H1 (cell line): ENCODE measurements around the gene OGFOD2. TPM values are rescaled to one million over a fixed set of nuclear protein-coding genes. Genes with fewer than 3 reads are reported as not detected.

Experiments used
- CTCF ChIA-PET: fragments of 300-600 bp; sonication (Branson Sonifier 250); formaldehyde crosslinking; loops from one replicate; lab custom pipeline; 2021; ENCODE audit not compliant: partially characterized antibody; lab: Charles Lee
- POLR2A ChIA-PET: fragments of 300-600 bp; sonication (Branson Sonifier 250); formaldehyde crosslinking; loops from one replicate; lab custom pipeline; 2021; ENCODE audit warnings: inconsistent platforms; ENCODE audit not compliant: partially characterized antibody; lab: Charles Lee
- DNase-seq, 2 experiments: peaks; one replicate each; pipeline versions ENCODE4 v3.0.0 to v3.0.0-alpha.2; 2010 to 2022; ENCODE audit warnings: low spot score in 2 of 2, low read depth in 1 of 2, mixed read lengths in 1 of 2
- FAIRE-seq: peaks from 2 replicates; lab custom pipeline; 2011; peaks lifted over from hg19 to GRCh38; lab: Jason Lieb, UNC
- H2AFZ ChIP-seq: 2 replicates; pipeline ENCODE4 v1.8.1; 2012; ENCODE audit warnings: low read length, inconsistent platforms
- H2AK5ac ChIP-seq: 2 replicates; pipeline ENCODE4 v1.6.1; 2013; ENCODE audit warnings: low read depth, low read length
- H2BK120ac ChIP-seq: replicated peaks from 2 replicates; pipeline ENCODE3; 2013; ENCODE audit warnings: low read depth, low read length, inconsistent platforms
- H2BK12ac ChIP-seq: 2 replicates; pipeline ENCODE4 v1.6.1; 2013; ENCODE audit warnings: low read depth, low read length
- H2BK15ac ChIP-seq: 2 replicates; pipeline ENCODE4 v1.6.1; 2013; ENCODE audit warnings: low read length
- H2BK20ac ChIP-seq: 2 replicates; pipeline ENCODE4 v1.6.1; 2013; ENCODE audit warnings: low read length
- H2BK5ac ChIP-seq: 2 replicates; pipeline ENCODE4 v1.6.1; 2013; ENCODE audit warnings: low read depth, low read length
- H3K14ac ChIP-seq: 2 replicates; pipeline ENCODE4 v1.6.1; 2013; ENCODE audit warnings: inconsistent platforms; ENCODE audit not compliant: insufficient read length
- H3K18ac ChIP-seq: 2 replicates; pipeline ENCODE4 v1.6.1; 2013; ENCODE audit warnings: low read length; ENCODE audit errors: extremely low read depth
- H3K23ac ChIP-seq: 2 replicates; pipeline ENCODE4 v1.6.1; 2013; ENCODE audit warnings: inconsistent platforms; ENCODE audit not compliant: insufficient read length
- H3K23me2 ChIP-seq: 2 replicates; pipeline ENCODE4 v1.6.1; 2013; ENCODE audit warnings: low read depth, low read length
- H3K27ac ChIP-seq: 2 replicates; pipeline ENCODE4 v1.6.1; 2011; ENCODE audit warnings: low read depth, low read length, inconsistent platforms
- H3K27me3 ChIP-seq, 4 experiments: replicated peaks in 1 of 4; 1 replicate in 1 of 4; 2 replicates in 3 of 4; pipeline versions ENCODE4 v1.6.1 to v1.8.1; 2011 to 2013; ENCODE audit warnings: low read length in 3 of 4, mild to moderate bottlenecking in 3 of 4, inconsistent platforms in 2 of 4, mixed read lengths in 2 of 4, moderate library complexity in 1 of 4; ENCODE audit not compliant: control insufficient read depth in 3 of 4, insufficient read depth in 3 of 4; ENCODE audit errors: extremely low read depth in 1 of 4
- H3K36me3 ChIP-seq, 4 experiments: 2 replicates each; pipeline versions ENCODE4 v1.6.1 to v1.8.1; 2011 to 2013; ENCODE audit warnings: mild to moderate bottlenecking in 4 of 4, low read length in 3 of 4, moderate library complexity in 2 of 4, control low read depth in 1 of 4, inconsistent platforms in 1 of 4; ENCODE audit not compliant: insufficient read depth in 4 of 4, control insufficient read depth in 2 of 4
- H3K4ac ChIP-seq: replicated peaks from 2 replicates; pipeline ENCODE3; 2013; ENCODE audit warnings: low read length, low read depth, mixed read lengths, inconsistent platforms; ENCODE audit not compliant: insufficient read length
- H3K4me1 ChIP-seq, 4 experiments: replicated peaks in 1 of 4; 1 replicate in 1 of 4; 2 replicates in 3 of 4; pipeline versions ENCODE4 v1.6.1 to v1.8.1; 2011 to 2013; ENCODE audit warnings: low read length in 3 of 4, inconsistent platforms in 2 of 4, mixed read lengths in 1 of 4; ENCODE audit not compliant: insufficient read depth in 4 of 4, control insufficient read depth in 3 of 4
- H3K4me2 ChIP-seq, 2 experiments: 2 replicates each; pipeline versions ENCODE4 v1.6.1 to v1.8.1; 2011 to 2013; ENCODE audit warnings: low read depth in 2 of 2, low read length in 2 of 2, control low read depth in 1 of 2, inconsistent platforms in 1 of 2, mild to moderate bottlenecking in 1 of 2; ENCODE audit not compliant: insufficient read depth in 1 of 2
- H3K4me3 ChIP-seq, 4 experiments: fragments of 200-600, 300-600 bp in 1 of 4; sonication (generic), shearing (Covaris generic), sonication (Bioruptor Twin) in 1 of 4; 2 replicates each; pipeline versions ENCODE4 v1.5.1 to v1.8.1; 2011 to 2016; ENCODE audit warnings: low read length in 4 of 4, low read depth in 3 of 4, control low read depth in 2 of 4, inconsistent platforms in 2 of 4, mild to moderate bottlenecking in 2 of 4, mixed read lengths in 1 of 4, moderate library complexity in 1 of 4; ENCODE audit not compliant: insufficient read depth in 2 of 4; ENCODE audit errors: extremely low read depth in 1 of 4
- H3K56ac ChIP-seq: replicated peaks from 2 replicates; pipeline ENCODE3; 2013; ENCODE audit warnings: low read depth, mild to moderate bottlenecking, mixed read lengths, low read length, inconsistent platforms; ENCODE audit not compliant: insufficient read length
- H3K79me1 ChIP-seq: 2 replicates; pipeline ENCODE4 v1.6.1; 2013; ENCODE audit warnings: low read depth, low read length, control low read depth
- H3K79me2 ChIP-seq, 2 experiments: 2 replicates each; pipeline versions ENCODE4 v1.6.1 to v1.8.1; 2012 to 2013; ENCODE audit warnings: low read length in 2 of 2, mild to moderate bottlenecking in 2 of 2, inconsistent platforms in 1 of 2; ENCODE audit not compliant: insufficient read depth in 2 of 2, control insufficient read depth in 1 of 2
- H3K9ac ChIP-seq, 4 experiments: replicated peaks in 1 of 4; 1 replicate in 1 of 4; 2 replicates in 3 of 4; pipeline versions ENCODE4 v1.6.1 to v1.8.1; 2011 to 2013; ENCODE audit warnings: low read depth in 3 of 4, low read length in 3 of 4, control low read depth in 2 of 4, mild to moderate bottlenecking in 2 of 4, moderate library complexity in 2 of 4, inconsistent platforms in 1 of 4; ENCODE audit errors: extremely low read depth in 1 of 4
- H3K9me3 ChIP-seq, 2 experiments: 2 replicates each; pipeline versions ENCODE4 v1.6.1 to v1.8.1; 2012 to 2013; ENCODE audit warnings: mild to moderate bottlenecking in 2 of 2, moderate library complexity in 2 of 2, control low read depth in 1 of 2, inconsistent platforms in 1 of 2, low read depth in 1 of 2, low read length in 1 of 2, mixed read lengths in 1 of 2; ENCODE audit not compliant: insufficient read depth in 2 of 2
- H4K20me1 ChIP-seq, 2 experiments: replicated peaks in 1 of 2; 2 replicates each; pipeline versions ENCODE3 to v1.8.1; 2011 to 2013; ENCODE audit warnings: inconsistent platforms in 2 of 2, low read length in 2 of 2, mild to moderate bottlenecking in 1 of 2; ENCODE audit not compliant: insufficient read depth in 2 of 2, control insufficient read depth in 1 of 2
- H4K5ac ChIP-seq: 2 replicates; pipeline ENCODE4 v1.6.1; 2013; ENCODE audit warnings: low read length, low read depth, mixed read lengths, inconsistent platforms; ENCODE audit not compliant: insufficient read length
- H4K8ac ChIP-seq: 2 replicates; pipeline ENCODE4 v1.8.0; 2013; ENCODE audit warnings: mild to moderate bottlenecking, moderate library complexity, low read length, inconsistent platforms; ENCODE audit not compliant: insufficient read depth; ENCODE audit errors: extremely low read depth
- H4K91ac ChIP-seq: replicated peaks from 2 replicates; pipeline ENCODE3; 2013; ENCODE audit warnings: low read length, mixed read lengths, inconsistent platforms; ENCODE audit not compliant: insufficient read length
- BRCA1 ChIP-seq: IDR thresholded peaks from 2 replicates; pipeline ENCODE4 v1.6.1; 2012; ENCODE audit warnings: low read depth, low read length, improper control_type of control experiment
- CBX8 ChIP-seq: fragments of 300-800, 300-1000 bp; sonication (generic); IDR thresholded peaks from 2 replicates; pipeline ENCODE4 v1.7.1; 2016; ENCODE audit warnings: low read depth, low read length, borderline replicate concordance
- EP300 ChIP-seq, 2 experiments: IDR thresholded peaks; 1 replicate in 1 of 2; 2 replicates in 1 of 2; pipeline ENCODE4 v1.6.1; 2011 to 2012; ENCODE audit warnings: low read depth in 2 of 2, low read length in 2 of 2, mild to moderate bottlenecking in 2 of 2, borderline replicate concordance in 1 of 2, inconsistent platforms in 1 of 2, moderate library complexity in 1 of 2
- GTF2F1 ChIP-seq: IDR thresholded peaks from 2 replicates; pipeline ENCODE4 v1.6.1; 2012; ENCODE audit warnings: low read depth, low read length, improper control_type of control experiment, borderline replicate concordance
- MAFK ChIP-seq: IDR thresholded peaks from 2 replicates; pipeline ENCODE4 v1.6.1; 2012; ENCODE audit warnings: low read depth, mild to moderate bottlenecking, improper control_type of control experiment, low read length
- NRF1 ChIP-seq: IDR thresholded peaks from 2 replicates; pipeline ENCODE4 v1.6.1; 2011; ENCODE audit warnings: mild to moderate bottlenecking, low read depth, low read length, improper control_type of control experiment
- PHF8 ChIP-seq: fragments of 200-600 bp; sonication (generic); conservative IDR thresholded peaks from 2 replicates; pipeline ENCODE4 v1.7.1; 2012; ENCODE audit warnings: low read depth, mild to moderate bottlenecking, inconsistent platforms, low read length, moderate library complexity
- RAD21 ChIP-seq, 2 experiments: IDR thresholded peaks in 1 of 2; conservative IDR thresholded peaks in 1 of 2; 2 replicates each; pipeline ENCODE4 v1.6.1; 2011; ENCODE audit warnings: low read depth in 2 of 2, low read length in 2 of 2, improper control_type of control experiment in 1 of 2, inconsistent platforms in 1 of 2, mild to moderate bottlenecking in 1 of 2, moderate library complexity in 1 of 2
- SIRT6 ChIP-seq: IDR thresholded peaks from one replicate; pipeline ENCODE4 v1.7.1; 2012; ENCODE audit warnings: low read length, inconsistent platforms
- SP4 ChIP-seq: IDR thresholded peaks from 2 replicates; pipeline ENCODE4 v1.6.1; 2012; ENCODE audit warnings: low read length, inconsistent platforms
- TBP ChIP-seq: IDR thresholded peaks from 2 replicates; pipeline ENCODE4 v1.6.1; 2011; ENCODE audit warnings: low read depth, low read length, improper control_type of control experiment
- TCF12 ChIP-seq: IDR thresholded peaks from 2 replicates; pipeline ENCODE4 v1.6.1; 2011; ENCODE audit warnings: low read depth, mild to moderate bottlenecking, low read length
- WGBS, 2 experiments: shearing (Covaris generic) in 1 of 2; methylation state at CpG; one replicate each; pipeline versions ENCODE4 v1.1.6 to v1.1.7; 2013 to 2015; ENCODE audit warnings: low lambda C conversion rate in 2 of 2, mixed read lengths in 2 of 2, inconsistent platforms in 1 of 2, low coverage in 1 of 2, missing lambda C conversion rate in 1 of 2; ENCODE audit not compliant: insufficient replicate concordance in 2 of 2, insufficient coverage in 1 of 2, insufficient read length in 1 of 2; ENCODE audit errors: extremely low coverage in 1 of 2, missing lambda C conversion rate in 1 of 2; 5-methylcytosine and 5-hydroxymethylcytosine counted together
- polyA plus RNA-seq, 7 experiments: library from polyadenylated mRNA; depleted of rRNA in 3 of 7; stranded (reverse) in 5 of 7; unstranded in 2 of 7; fragments of >200 nt in 5 of 7; fragments of 200-250 nt in 2 of 7; gene quantifications; 1 replicate in 5 of 7; 2 replicates in 1 of 7; 4 replicates in 1 of 7; pipeline versions ENCODE4 v1.2.1 to v1.2.3, GENCODE V29; 2011 to 2013; ENCODE audit warnings: missing spikeins in 2 of 7, mixed read lengths in 2 of 7
- total RNA-seq: library from RNA; stranded (reverse); fragmentation: NEBNext Ultra II Directional; extraction: Animal tissue kit (Norgen Biotek cat#: 25700); gene quantifications from 2 replicates; pipeline ENCODE4 v1.2.1, GENCODE V29; 2021
- TF ChIP-seq, protein P1 (sequence below): IDR thresholded peaks from 2 replicates; pipeline ENCODE4 v1.6.1; 2012; ENCODE audit warnings: inconsistent platforms

Gene OGFOD2
- total and polyA plus RNA-seq, 2 of the 8 experiments (the other 6 are each of a cell fraction or from before 2014, with no cell fraction given), result 17.3 to 20.3 TPM

DNA sequence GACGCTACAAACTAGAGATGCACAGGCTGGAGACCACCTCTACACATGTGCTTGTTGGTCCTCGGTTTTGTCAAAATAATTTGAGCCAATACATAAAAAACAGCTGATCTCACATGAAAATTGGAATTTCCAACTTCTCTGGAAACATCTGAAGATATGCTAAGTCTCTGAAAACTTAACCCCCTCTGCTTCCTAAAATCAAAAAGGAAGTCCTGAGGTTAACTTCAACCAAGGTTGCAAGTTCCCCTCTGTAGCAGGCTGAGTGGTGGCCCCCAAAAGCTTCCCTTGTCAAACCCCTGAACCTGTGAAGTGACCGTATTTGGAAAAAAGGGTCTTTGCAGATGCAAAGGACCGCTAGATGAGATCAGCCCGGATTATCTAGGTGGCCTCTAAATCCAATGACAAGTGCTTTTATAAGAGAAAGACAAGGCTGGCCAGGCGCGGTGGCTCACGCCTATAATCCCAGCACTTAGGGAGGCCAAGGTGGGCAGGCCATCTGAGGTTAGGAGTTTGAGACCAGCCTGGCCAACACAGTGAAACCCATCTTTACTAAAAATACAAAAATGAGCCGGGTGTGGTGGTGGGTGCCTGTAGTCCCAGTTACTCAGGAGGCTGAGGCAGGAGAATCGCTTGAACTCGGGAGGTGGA is 47.2 kb upstream of the OGFOD2 start:
- CTCF ChIA-PET, result interaction anchor here (0.9 kb wide), 1 partner anchor 60 kb away, joined by 4 read pairs; no protein-coding TSS in a partner anchor
- H2BK15ac ChIP-seq, result no peak overlapping the region
- TF ChIP-seq, protein P1, sequence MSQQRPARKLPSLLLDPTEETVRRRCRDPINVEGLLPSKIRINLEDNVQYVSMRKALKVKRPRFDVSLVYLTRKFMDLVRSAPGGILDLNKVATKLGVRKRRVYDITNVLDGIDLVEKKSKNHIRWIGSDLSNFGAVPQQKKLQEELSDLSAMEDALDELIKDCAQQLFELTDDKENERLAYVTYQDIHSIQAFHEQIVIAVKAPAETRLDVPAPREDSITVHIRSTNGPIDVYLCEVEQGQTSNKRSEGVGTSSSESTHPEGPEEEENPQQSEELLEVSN, result no peak
- TF ChIP-seq NRF1, result no peak
- TF ChIP-seq SIRT6, result no peak
- no peak for TF ChIP-seq EP300 (IDR thresholded peaks at IDR 0.05; ENCODE audit: borderline replicate concordance in 1 of 2, low read depth in 2 of 2, low read length in 2 of 2)
- TF ChIP-seq TCF12, result no peak
- TF ChIP-seq PHF8, result no peak
- no peak for TF ChIP-seq SP4
- TF ChIP-seq GTF2F1, result no peak
- no peak for TF ChIP-seq BRCA1
- TF ChIP-seq CBX8, result no peak
- no peak for TF ChIP-seq MAFK
- no peak for TF ChIP-seq TBP
- TF ChIP-seq RAD21 (IDR thresholded peaks at IDR 0.05 in 1 of 2, conservative IDR thresholded peaks at IDR 0.05 in 1 of 2; ENCODE audit: low read depth in 2 of 2, low read length in 2 of 2), result no peak

More for the DNA sequence above, 47.2 kb upstream of the OGFOD2 start:
- Histone ChIP-seq H4K5ac (no peak overlapping the region), H3K4me1 (no peaks in the 10 kb centered on the region; a peak in 1 of 7 replicates), H3K9me3 (no peaks in the 10 kb centered on the region), H4K8ac (no peak overlapping the region), H3K36me3 (no peaks in the 10 kb centered on the region), H3K14ac (no peak overlapping the region), H2AFZ (no peak overlapping the region), H3K23ac (no peak overlapping the region), H4K91ac (no peak overlapping the region), H3K79me2 (no peaks in the 10 kb centered on the region), H2BK12ac (no peak overlapping the region), H3K27me3 (no peaks in the 10 kb centered on the region), H3K18ac (no peak overlapping the region), H3K4me2 (no peak overlapping the region), H3K23me2 (no peaks in the 10 kb centered on the region), H3K79me1 (no peaks in the 10 kb centered on the region), H3K56ac (no peak overlapping the region), H2AK5ac (no peak overlapping the region), H2BK20ac (no peak overlapping the region), H4K20me1 (no peaks in the 10 kb centered on the region), H3K27ac (no peak overlapping the region), H3K4me3 (no peak overlapping the region), H3K4ac (no peak overlapping the region), H3K9ac (no peak overlapping the region), H2BK5ac (no peak overlapping the region), H2BK120ac (no peak overlapping the region)
- POLR2A ChIA-PET, result interaction anchor here (0.6 kb wide), 1 partner anchor 43 kb away, joined by 7 read pairs; no protein-coding TSS in a partner anchor
- WGBS, 2 experiments, result 93% methylated on average over 11 of the region's 11 CpGs; no CpG with 5 or more reads in 1 of the 2 experiments
- FAIRE-seq, result no peak
- no peak for DNase-seq
